NK-92 (cell line): ENCODE measurements around the gene MED26.
"Not testable (repeated sequence)": the region's sequence is repeated elsewhere in the genome, so short reads cannot be mapped to it uniquely, and the experiment has no call there.

Source experiments
- DNase-seq: peaks from one replicate; lab custom pipeline; 2025; ENCODE audit not compliant: unreplicated experiment; lab: John Stamatoyannopoulos, UW

Gene MED26

GRCh38 chr19:16651421-16652188 is 23.6 kb upstream of the MED26 start:
- not testable (repeated sequence) for DNase-seq

GRCh38 chr19:16650821-16651220 is 22.8 kb upstream of the MED26 start:
- no peak for DNase-seq

- DNase-seq = no peak
Measured at GRCh38 chr19:16649734-16650133, 21.7 kb upstream of the MED26 start.

GRCh38 chr19:16645140-16645539 is 17.1 kb upstream of the MED26 start:
- DNase-seq = no peak

- no peak for DNase-seq
Measured at GRCh38 chr19:16641695-16642094, 13.7 kb upstream of the MED26 start.

- DNase-seq = no peak
Measured at GRCh38 chr19:16640951-16641350, 12.9 kb upstream of the MED26 start.

GRCh38 chr19:16638666-16639065 is 10.7 kb upstream of the MED26 start:
- DNase-seq = no peak

GRCh38 chr19:16637535-16637934 is 9.5 kb upstream of the MED26 start:
- no peak for DNase-seq

GRCh38 chr19:16631465-16631864 is 3.5 kb upstream of the MED26 start:
- no peak for DNase-seq

GRCh38 chr19:16628984-16629691 is 1.1 kb upstream of the MED26 start:
- DNase-seq = no peak

- DNase-seq = no peak
Measured at GRCh38 chr19:16627928-16628182, 149 bp downstream of the MED26 start.

- DNase-seq = no peak
Measured at GRCh38 chr19:16627193-16627927, 644 bp downstream of the MED26 start.

GRCh38 chr19:16626796-16627192 is 1.2 kb downstream of the MED26 start:
- no peak for DNase-seq

GRCh38 chr19:16625163-16625958 is 2.6 kb downstream of the MED26 start:
- no peak for DNase-seq

- DNase-seq = no peak
Measured at GRCh38 chr19:16624236-16624635, 3.8 kb downstream of the MED26 start.

- no peak for DNase-seq
Measured at GRCh38 chr19:16623576-16623975, 4.4 kb downstream of the MED26 start.

GRCh38 chr19:16623066-16623465 is 4.9 kb downstream of the MED26 start:
- no peak for DNase-seq

- DNase-seq = no peak
Measured at GRCh38 chr19:16621165-16621800, 6.7 kb downstream of the MED26 start.

GRCh38 chr19:16620584-16620983 is 7.4 kb downstream of the MED26 start:
- DNase-seq = no peak

GRCh38 chr19:16620018-16620417 is 8.0 kb downstream of the MED26 start:
- no peak for DNase-seq

GRCh38 chr19:16619457-16619856 is 8.5 kb downstream of the MED26 start:
- no peak for DNase-seq
